GM13976 (cell line): ENCODE results near the gene BNIP3.

ENCODE experiments used
- DNase-seq: peaks from one replicate; pipeline ENCODE4 v3.0.0; 2012; ENCODE audit warnings: low spot score
- in situ Hi-C: fragments of 300-500 bp; cut with MboI; formaldehyde crosslinking; loops from one replicate; pipeline ENCODE4 v1.12.0; 2022; ENCODE audit warnings: low sequenced_read_pairs, mixed read lengths, inconsistent platforms; ENCODE audit not compliant: unreplicated experiment
- TF ChIP-seq, protein P1 (sequence below): IDR thresholded peaks from 2 replicates; pipeline ENCODE4 v1.5.1; 2012; ENCODE audit warnings: borderline replicate concordance, mild to moderate bottlenecking; ENCODE audit not compliant: insufficient read depth; ENCODE audit errors: extremely low read depth, missing control alignments, control extremely low read depth

The BNIP3 gene

DNA sequence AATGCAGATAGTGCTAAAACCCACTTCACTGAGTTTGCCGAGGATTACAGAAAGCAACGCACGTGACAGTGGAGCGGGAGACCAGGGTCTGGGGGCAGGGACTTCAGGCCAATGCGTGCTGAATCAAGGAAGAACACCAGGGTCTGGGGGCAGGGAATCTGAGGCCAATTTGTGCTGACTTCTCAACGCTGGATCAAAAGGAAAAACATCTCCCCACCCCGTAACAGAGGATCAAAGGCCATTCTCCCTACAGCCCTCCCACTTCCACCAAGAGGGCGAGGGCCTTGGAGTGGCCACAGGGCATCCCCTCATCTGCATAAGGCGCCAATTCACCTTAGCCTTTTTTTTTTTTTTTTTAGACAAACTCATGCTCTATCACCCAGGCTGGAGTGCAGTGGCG, 22.3 kb upstream of the BNIP3 start:
- no peak for DNase-seq
- TF ChIP-seq, protein P1, sequence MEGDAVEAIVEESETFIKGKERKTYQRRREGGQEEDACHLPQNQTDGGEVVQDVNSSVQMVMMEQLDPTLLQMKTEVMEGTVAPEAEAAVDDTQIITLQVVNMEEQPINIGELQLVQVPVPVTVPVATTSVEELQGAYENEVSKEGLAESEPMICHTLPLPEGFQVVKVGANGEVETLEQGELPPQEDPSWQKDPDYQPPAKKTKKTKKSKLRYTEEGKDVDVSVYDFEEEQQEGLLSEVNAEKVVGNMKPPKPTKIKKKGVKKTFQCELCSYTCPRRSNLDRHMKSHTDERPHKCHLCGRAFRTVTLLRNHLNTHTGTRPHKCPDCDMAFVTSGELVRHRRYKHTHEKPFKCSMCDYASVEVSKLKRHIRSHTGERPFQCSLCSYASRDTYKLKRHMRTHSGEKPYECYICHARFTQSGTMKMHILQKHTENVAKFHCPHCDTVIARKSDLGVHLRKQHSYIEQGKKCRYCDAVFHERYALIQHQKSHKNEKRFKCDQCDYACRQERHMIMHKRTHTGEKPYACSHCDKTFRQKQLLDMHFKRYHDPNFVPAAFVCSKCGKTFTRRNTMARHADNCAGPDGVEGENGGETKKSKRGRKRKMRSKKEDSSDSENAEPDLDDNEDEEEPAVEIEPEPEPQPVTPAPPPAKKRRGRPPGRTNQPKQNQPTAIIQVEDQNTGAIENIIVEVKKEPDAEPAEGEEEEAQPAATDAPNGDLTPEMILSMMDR = no peak
- in situ Hi-C loops = no loop called here

DNA sequence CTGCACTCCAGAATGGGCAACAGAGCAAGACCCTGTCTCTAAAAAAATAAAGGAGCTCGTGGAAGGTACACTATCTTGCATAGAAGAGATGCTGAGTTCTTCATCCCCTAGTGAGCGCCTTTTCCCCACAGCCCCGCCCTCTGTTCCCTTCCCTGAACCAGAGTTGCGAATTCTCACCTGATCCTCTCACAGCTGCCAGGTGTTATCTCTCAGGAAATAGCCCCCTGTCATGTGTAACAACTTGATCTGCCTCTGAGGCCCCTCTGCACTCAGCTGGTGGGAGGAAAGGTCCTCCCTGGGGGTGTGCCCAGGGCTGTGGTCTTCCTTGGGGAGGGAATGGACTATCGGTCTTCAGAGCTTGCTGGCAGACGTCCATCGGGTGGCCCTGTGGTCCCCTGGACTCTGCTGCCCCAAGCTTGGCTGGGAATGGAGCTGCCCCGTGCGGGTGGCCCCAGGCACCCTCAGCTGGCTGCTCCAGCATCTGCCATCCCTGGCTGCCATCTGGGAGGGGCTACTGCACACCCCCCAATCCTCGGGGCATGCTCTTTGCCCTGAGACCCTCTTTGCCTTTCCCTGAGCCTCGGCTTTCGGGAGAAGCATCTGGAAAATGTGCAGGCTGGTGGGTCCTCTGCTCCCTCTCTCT, 21.7 kb upstream of the BNIP3 start:
- in situ Hi-C loops = no loop called here
- TF ChIP-seq, protein P1 = no peak
- no peak for DNase-seq

- no peak for DNase-seq
- in situ Hi-C loops = no loop called here
- TF ChIP-seq, protein P1 = no peak
Measured at GRCh38 chr10:132002004-132002403, 20.3 kb upstream of the BNIP3 start.

DNA sequence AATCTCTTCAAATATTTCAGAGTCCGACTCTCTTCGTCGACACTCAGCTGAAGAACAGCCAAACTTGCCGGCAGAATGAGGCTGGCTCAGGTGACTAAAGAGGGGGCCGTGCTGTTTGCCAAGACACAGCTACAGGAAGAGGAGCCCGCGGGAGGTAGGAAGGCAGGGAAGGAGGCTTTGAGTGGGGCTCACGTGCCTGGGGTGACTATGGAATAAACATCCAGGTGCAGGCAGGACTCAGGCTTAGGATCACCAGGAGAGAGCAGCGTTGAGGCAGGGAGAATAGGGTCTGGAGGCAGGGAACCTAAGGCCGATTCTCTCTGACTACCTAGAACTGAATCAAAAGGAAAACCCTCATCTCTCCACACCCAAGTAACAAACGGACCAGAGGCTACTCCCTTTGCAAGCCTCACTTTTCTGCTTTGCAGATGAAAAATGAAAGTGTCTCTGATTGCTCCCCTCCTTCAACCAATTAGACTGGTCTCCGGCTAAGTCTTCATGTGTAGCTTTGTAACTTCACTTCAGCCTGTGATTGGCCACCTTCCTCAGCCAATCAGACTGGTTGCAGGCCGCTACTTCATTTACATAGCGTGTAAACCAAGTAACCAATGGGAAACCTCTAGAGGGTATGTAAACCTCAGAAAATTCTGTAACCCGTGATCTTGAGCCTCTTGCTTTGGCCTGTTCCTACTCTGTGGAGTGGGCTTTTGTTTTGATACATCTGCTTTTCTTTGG, 19.7 kb upstream of the BNIP3 start:
- DNase-seq = no peak
- in situ Hi-C loops = no loop called here
- TF ChIP-seq, protein P1 = no peak

- TF ChIP-seq, protein P1 = no peak
- no peak for DNase-seq
- in situ Hi-C loops = no loop called here
Measured at GRCh38 chr10:131998845-131999681, 17.3 kb upstream of the BNIP3 start.

GRCh38 chr10:131998050-131998844, 16.5 kb upstream of the BNIP3 start:
- in situ Hi-C loops = no loop called here
- TF ChIP-seq, protein P1 = no peak
- DNase-seq = no peak
